SK-N-SH (cell line): ENCODE measurements around the gene PECR. TPM values are rescaled to one million over a fixed set of nuclear protein-coding genes. Genes with fewer than 3 reads are reported as not detected.
"Not testable (repeated sequence)": the region's sequence is repeated elsewhere in the genome, so short reads cannot be mapped to it uniquely, and the experiment has no call there.

Experiments used
- CTCF ChIA-PET: fragments of 300-600, 350-600 bp; formaldehyde crosslinking; extraction: SDS; loops from one replicate; lab custom pipeline; 2021; lab: Yijun Ruan, JAX
- POLR2A ChIA-PET: fragments of 350-600 bp; sonication (Branson Sonifier 250); formaldehyde crosslinking; extraction: SDS; loops from one replicate; lab custom pipeline; 2020; ENCODE audit warnings: antibody characterized with exemption, inconsistent platforms; lab: Yijun Ruan, JAX
- DNase-seq: peaks from one replicate; pipeline ENCODE4 v3.0.0; 2012
- H2AFZ ChIP-seq: fragments of 200-600 bp; sonication (generic); 2 replicates; pipeline ENCODE4 v1.8.1; 2016; ENCODE audit warnings: antibody characterized with exemption, mild to moderate bottlenecking, low read depth
- H3F3A ChIP-seq: fragments of 200-600 bp; sonication (generic); replicated peaks from 2 replicates; pipeline ENCODE3; 2016; ENCODE audit warnings: antibody characterized with exemption, mild to moderate bottlenecking; ENCODE audit not compliant: insufficient read depth
- H3K27ac ChIP-seq, 2 experiments: fragments of 200-500 bp in 1 of 2; fragments of 200-600 bp in 1 of 2; sonication (Bioruptor generic) in 1 of 2; sonication (generic), shearing (Covaris generic) in 1 of 2; 2 replicates each; pipeline versions ENCODE4 v1.5.1 to v1.6.1; 2014 to 2016; ENCODE audit warnings: low read depth in 2 of 2, inconsistent platforms in 1 of 2, low read length in 1 of 2, mild to moderate bottlenecking in 1 of 2, mixed read lengths in 1 of 2
- H3K27me3 ChIP-seq: fragments of 200-600 bp; sonication (generic), shearing (Covaris generic); 2 replicates; pipeline ENCODE4 v1.6.1; 2016; ENCODE audit warnings: mixed run types; ENCODE audit not compliant: insufficient read depth
- H3K36me3 ChIP-seq, 2 experiments: fragments of 200-500 bp in 1 of 2; fragments of 200-600 bp in 1 of 2; sonication (Bioruptor generic) in 1 of 2; sonication (generic) in 1 of 2; replicated peaks in 1 of 2; 2 replicates each; pipeline versions ENCODE3 to v1.5.1; 2014 to 2016; ENCODE audit warnings: low read length in 1 of 2, mild to moderate bottlenecking in 1 of 2; ENCODE audit not compliant: insufficient read depth in 2 of 2, control insufficient read depth in 1 of 2
- H3K4me1 ChIP-seq, 2 experiments: fragments of 200-500 bp in 1 of 2; fragments of 200-600 bp in 1 of 2; sonication (Bioruptor generic) in 1 of 2; sonication (generic), shearing (Covaris generic) in 1 of 2; 2 replicates each; pipeline versions ENCODE4 v1.5.1 to v1.6.1; 2014 to 2016; ENCODE audit warnings: low read depth in 1 of 2, low read length in 1 of 2, mixed run types in 1 of 2; ENCODE audit not compliant: insufficient read depth in 2 of 2, control insufficient read depth in 1 of 2
- H3K4me2 ChIP-seq: fragments of 200-600 bp; sonication (generic), shearing (Covaris generic); 2 replicates; pipeline ENCODE4 v1.6.1; 2017; ENCODE audit warnings: mixed run types
- H3K4me3 ChIP-seq, 2 experiments: fragments of 200-500 bp in 1 of 2; fragments of 200-600 bp in 1 of 2; sonication (Bioruptor generic) in 1 of 2; sonication (generic), shearing (Covaris generic) in 1 of 2; 2 replicates each; pipeline versions ENCODE4 v1.5.1 to v1.8.1; 2014 to 2016; ENCODE audit warnings: low read depth in 2 of 2, inconsistent platforms in 1 of 2, low read length in 1 of 2, mild to moderate bottlenecking in 1 of 2, mixed read lengths in 1 of 2, moderate library complexity in 1 of 2
- H3K79me2 ChIP-seq: fragments of 200-600 bp; sonication (generic); 2 replicates; pipeline ENCODE4 v1.8.1; 2017; ENCODE audit warnings: mild to moderate bottlenecking; ENCODE audit not compliant: insufficient read depth
- H3K9ac ChIP-seq: fragments of 200-600 bp; sonication (generic); 2 replicates; pipeline ENCODE4 v1.6.1; 2017; ENCODE audit warnings: mixed run types
- H3K9me2 ChIP-seq: fragments of 200-600 bp; sonication (generic); 2 replicates; pipeline ENCODE4 v1.6.1; 2017; ENCODE audit warnings: mixed run types
- H3K9me3 ChIP-seq: fragments of 200-600 bp; sonication (generic); 2 replicates; pipeline ENCODE4 v1.6.1; 2017; ENCODE audit warnings: mixed run types, mild to moderate bottlenecking, moderate library complexity
- H4K20me1 ChIP-seq: fragments of 200-600 bp; sonication (generic); 2 replicates; pipeline ENCODE4 v1.6.1; 2017; ENCODE audit warnings: mild to moderate bottlenecking, mixed run types; ENCODE audit not compliant: insufficient read depth
- ELF1 ChIP-seq: IDR thresholded peaks from 2 replicates; pipeline ENCODE4 v1.4.0; 2012
- EP300 ChIP-seq, 2 experiments: IDR thresholded peaks; 2 replicates each; pipeline versions ENCODE4 v1.4.0 to v1.6.1; 2012; ENCODE audit warnings: borderline replicate concordance in 1 of 2, low read depth in 1 of 2, low read length in 1 of 2
- EZH2phosphoT487 ChIP-seq: fragments of 200-600 bp; sonication (generic); IDR thresholded peaks from 2 replicates; pipeline ENCODE4 v1.6.1; 2017; ENCODE audit warnings: low read depth, mixed run types, mild to moderate bottlenecking, antibody characterized with exemption, moderate library complexity, borderline replicate concordance
- GABPA ChIP-seq: IDR thresholded peaks from 2 replicates; pipeline ENCODE4 v1.4.0; 2012; ENCODE audit warnings: low read depth, mild to moderate bottlenecking
- MAX ChIP-seq: IDR thresholded peaks from 2 replicates; pipeline ENCODE4 v1.4.0; 2012; ENCODE audit warnings: low read depth
- MEF2A ChIP-seq: IDR thresholded peaks from 2 replicates; pipeline ENCODE4 v1.4.0; 2012; ENCODE audit warnings: low read depth, borderline replicate concordance
- POLR2AphosphoS5 ChIP-seq: IDR thresholded peaks from 2 replicates; pipeline ENCODE4 v1.6.1; 2012; ENCODE audit warnings: low read depth, low read length
- RFX5 ChIP-seq: IDR thresholded peaks from 2 replicates; pipeline ENCODE4 v1.6.1; 2012; ENCODE audit warnings: mild to moderate bottlenecking, improper control_type of control experiment, low read length
- RXRA ChIP-seq: IDR thresholded peaks from 2 replicates; pipeline ENCODE4 v1.4.0; 2012; ENCODE audit warnings: low read depth, mild to moderate bottlenecking, borderline replicate concordance
- SIN3A ChIP-seq: IDR thresholded peaks from 2 replicates; pipeline ENCODE4 v1.6.1; 2012; ENCODE audit warnings: low read depth, mild to moderate bottlenecking, low read length, moderate library complexity, borderline replicate concordance
- TAF1 ChIP-seq: IDR thresholded peaks from 2 replicates; pipeline ENCODE4 v1.6.1; 2012; ENCODE audit warnings: low read depth, mild to moderate bottlenecking, low read length, moderate library complexity, borderline replicate concordance
- TCF12 ChIP-seq: IDR thresholded peaks from 2 replicates; pipeline ENCODE4 v1.4.0; 2012
- TEAD4 ChIP-seq: IDR thresholded peaks from 2 replicates; pipeline ENCODE4 v1.4.0; 2012; ENCODE audit warnings: mild to moderate bottlenecking, borderline replicate concordance; ENCODE audit not compliant: insufficient read depth
- USF2 ChIP-seq: fragments of 150-350 bp; IDR thresholded peaks from 2 replicates; pipeline ENCODE4 v1.6.1; 2017; ENCODE audit warnings: antibody characterized with exemption, low read length, low read depth, borderline replicate concordance
- WGBS: methylation state at CpG from one replicate; pipeline ENCODE4 v1.1.6; 2017; ENCODE audit warnings: low lambda C conversion rate; 5-methylcytosine and 5-hydroxymethylcytosine counted together
- polyA plus RNA-seq, 3 experiments: library from polyadenylated mRNA; depleted of rRNA; stranded (reverse); fragments of >200 nt; gene quantifications; 2 replicates each; pipeline ENCODE4 v1.2.3, GENCODE V29; 2012

The PECR gene
- polyA plus RNA-seq, 1 of the 3 experiments (the other 2 are of a cell fraction): 18.6 TPM

GRCh38 chr2:215994911-215995310, 86.7 kb downstream of the PECR start:
- no peak for DNase-seq
- POLR2A ChIA-PET: no interaction called here
- Histone ChIP-seq H3K9ac (no peak overlapping the region), H3K4me1 (no peaks in the 10 kb centered on the region), H3K4me2 (no peak overlapping the region), H2AFZ (no peak overlapping the region), H3K9me2 (no peaks in the 10 kb centered on the region), H3K27me3 (no peaks in the 10 kb centered on the region), H3K4me3 (no peak overlapping the region), H3K79me2 (no peaks in the 10 kb centered on the region), H3K9me3 (0 out of 2 replicates have a peak, but pooled peaks cover 3% of the 10 kb centered on the region), H4K20me1 (no peaks in the 10 kb centered on the region), H3K36me3 (peaks cover 0 to 7% of the 10 kb centered on the region in 2 experiments), H3K27ac (no peak overlapping the region), H3F3A (no peaks in the 10 kb centered on the region)
- TF ChIP-seq USF2 (no peak), SIN3A (no peak), POLR2AphosphoS5 (no peak), EP300 (IDR thresholded peaks at IDR 0.05; ENCODE audit: borderline replicate concordance in 1 of 2, low read depth in 1 of 2, low read length in 1 of 2) (no peak), TCF12 (no peak), MEF2A (no peak), RXRA (no peak), ELF1 (no peak), MAX (no peak), TAF1 (no peak), TEAD4 (no peak), EZH2phosphoT487 (no peak), RFX5 (no peak), GABPA (no peak)
- CTCF ChIA-PET: no interaction called here
- WGBS: 99% methylated on average over 3 of the region's 4 CpGs

- H2AFZ ChIP-seq, CTCF ChIA-PET, H3K9ac ChIP-seq, POLR2A ChIA-PET, H3K4me1 ChIP-seq, H3K4me3 ChIP-seq, H3K9me3 ChIP-seq, H3F3A ChIP-seq, H3K4me2 ChIP-seq, H3K9me2 ChIP-seq, H3K27ac ChIP-seq, DNase-seq, H4K20me1 ChIP-seq, H3K36me3 ChIP-seq, H3K27me3 ChIP-seq, H3K79me2 ChIP-seq: not testable (repeated sequence)
- WGBS: no CpG with 5 or more reads among the region's 5 CpGs
These were observed 92.9 kb downstream of the PECR start for GRCh38 chr2:215988556-215989207.

Other genes starting within 250 kb of the PECR start
- gene MREG, start 68.3 kb downstream of the PECR start, polyA plus RNA-seq (2012; rRNA removed): 2.5 and 3.5 TPM in 2 replicates
- gene TMEM169, start 110 bp upstream of the PECR start, polyA plus RNA-seq (2012; rRNA removed): 0.30 and 0.47 TPM in 2 replicates
- 125 and 167 TPM in 2 replicates for gene XRCC5, start 27.5 kb upstream of the PECR start, polyA plus RNA-seq (2012; rRNA removed)